IPS DF 19.7 (cell line): ENCODE measurements around the gene PRPSAP1.

Source experiments
- DNase-seq: peaks from one replicate; pipeline ENCODE4 v3.0.0-alpha.2; 2013; ENCODE audit warnings: low read depth, low spot score

PRPSAP1 gene

DNA sequence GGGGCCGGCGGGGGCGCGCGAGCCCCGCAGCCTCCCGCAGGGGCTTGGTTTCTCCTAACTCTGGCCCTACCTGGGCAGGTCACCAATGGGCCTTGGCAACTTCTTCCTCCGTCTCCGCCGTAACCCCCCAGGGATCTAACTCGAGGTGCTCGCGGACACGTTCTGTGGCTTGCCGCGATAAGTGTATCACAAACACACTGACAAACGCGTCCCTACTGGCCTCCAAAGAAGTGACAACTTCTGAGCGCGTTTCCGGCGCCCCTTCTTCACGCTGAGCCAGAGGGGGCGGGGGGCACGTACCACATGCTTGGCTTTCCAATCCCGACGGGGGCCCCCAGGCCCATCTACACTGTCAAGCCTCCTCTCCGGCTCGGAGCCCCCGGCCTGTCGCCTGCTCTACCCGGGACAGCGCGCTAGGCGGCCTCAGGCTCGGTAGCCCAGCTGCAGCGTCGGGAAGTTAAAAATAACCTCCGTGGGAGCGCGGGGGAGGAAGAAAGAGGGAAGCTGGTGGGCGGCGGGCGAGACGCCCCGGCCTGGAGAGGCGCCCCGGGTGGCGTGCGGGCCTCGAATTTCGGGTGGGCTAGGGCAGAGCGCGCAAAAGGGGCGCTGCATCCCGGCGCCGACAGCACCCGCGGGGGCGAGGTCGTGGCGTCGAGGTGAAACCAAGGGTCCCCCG lies 30.0 kb upstream of the PRPSAP1 start:
- no peak for DNase-seq

DNA sequence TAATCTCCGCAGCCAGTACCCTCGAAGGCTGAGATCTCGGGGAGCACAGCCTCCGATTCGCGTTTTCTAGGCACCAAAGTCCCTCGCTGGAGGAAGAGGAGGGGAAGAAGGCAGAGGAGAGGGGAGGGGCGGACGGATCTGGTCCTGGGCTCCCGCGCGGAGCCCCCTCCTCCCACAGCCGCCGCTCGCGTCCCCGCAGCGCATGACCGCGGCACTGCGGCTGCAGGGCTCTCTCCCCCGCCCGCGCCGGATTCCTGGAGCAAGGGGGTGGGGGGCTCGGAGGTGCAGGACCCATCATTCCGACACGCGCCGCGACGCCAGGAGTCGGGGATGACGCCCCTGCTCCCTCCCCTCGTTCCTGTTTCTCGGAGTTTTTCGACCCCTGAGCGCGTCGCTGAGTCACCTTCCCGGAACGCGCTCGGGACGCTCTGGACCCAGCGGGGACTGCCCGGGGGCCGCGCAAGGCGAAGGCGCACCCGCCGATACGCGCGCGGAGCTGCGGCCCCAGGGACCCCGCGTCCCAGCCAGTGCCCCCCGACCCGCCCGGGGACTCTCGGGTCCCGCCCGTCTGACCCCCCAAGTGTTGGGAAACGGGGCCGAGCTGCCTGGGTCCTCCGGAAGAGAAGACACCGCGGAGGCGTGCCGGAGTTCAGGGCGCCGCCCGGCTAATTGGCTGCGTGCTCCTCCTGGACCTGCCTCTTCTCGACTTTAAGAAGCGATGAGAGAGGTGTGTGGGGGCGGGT lies 29.3 kb upstream of the PRPSAP1 start:
- DNase-seq, result no peak

DNA sequence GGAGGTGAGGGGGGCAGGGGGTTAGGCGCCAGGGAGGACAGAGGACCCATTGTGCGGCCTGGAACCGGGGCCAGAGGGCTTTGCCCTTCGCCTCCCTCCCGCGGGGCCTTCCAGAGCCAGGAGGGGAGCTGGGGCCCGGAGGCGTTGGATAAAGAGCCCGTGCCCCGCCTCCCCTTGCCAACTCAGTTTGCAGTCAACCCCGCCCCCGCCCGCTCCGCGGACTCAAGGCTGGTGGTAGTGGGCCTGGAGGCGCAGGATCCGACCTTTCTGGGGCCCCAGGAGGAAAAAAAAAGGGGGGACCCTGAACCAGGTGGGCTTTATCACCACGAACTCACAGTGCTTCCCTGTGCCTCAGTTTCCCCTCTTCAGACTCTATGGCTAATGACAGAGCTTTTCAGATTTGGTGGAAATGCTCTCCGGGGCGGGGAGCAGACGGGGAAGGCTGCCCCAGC lies 28.7 kb upstream of the PRPSAP1 start:
- no peak for DNase-seq

DNA sequence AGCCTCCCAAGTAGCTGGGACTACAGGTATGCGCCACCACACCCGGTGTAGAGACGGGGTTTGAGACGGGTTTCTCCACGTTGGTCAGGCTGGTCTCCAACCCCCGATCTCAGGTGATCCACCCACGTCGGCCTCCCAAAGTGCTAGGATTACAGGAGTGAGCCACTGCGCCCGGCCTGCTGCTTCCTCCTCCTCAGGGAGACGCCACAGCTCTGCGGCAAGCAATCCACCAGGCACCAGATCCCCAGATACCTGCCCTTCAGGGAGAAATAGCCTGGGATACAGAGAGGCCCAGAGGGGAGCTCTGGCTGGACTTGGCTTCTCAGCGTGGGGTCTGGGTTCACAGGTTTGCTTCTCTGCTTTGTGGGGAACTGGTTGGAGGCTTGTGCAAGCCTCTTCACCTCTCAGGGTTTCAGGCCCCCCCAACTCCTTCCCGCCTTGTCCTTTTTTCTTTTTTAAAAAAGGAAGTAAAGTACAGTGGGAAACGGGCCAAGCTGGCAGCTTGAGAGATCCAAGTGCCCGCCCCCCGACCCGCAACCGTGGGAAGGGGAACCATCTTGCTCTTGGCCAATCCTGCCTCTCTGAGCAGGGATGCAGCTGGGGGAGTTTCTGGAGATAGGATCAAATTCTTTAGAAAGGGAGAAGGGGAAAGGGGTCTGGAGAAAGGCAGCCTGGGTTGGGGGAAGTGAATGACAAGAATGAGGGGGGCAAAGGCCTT lies 28.1 kb upstream of the PRPSAP1 start:
- DNase-seq, result no peak

DNA sequence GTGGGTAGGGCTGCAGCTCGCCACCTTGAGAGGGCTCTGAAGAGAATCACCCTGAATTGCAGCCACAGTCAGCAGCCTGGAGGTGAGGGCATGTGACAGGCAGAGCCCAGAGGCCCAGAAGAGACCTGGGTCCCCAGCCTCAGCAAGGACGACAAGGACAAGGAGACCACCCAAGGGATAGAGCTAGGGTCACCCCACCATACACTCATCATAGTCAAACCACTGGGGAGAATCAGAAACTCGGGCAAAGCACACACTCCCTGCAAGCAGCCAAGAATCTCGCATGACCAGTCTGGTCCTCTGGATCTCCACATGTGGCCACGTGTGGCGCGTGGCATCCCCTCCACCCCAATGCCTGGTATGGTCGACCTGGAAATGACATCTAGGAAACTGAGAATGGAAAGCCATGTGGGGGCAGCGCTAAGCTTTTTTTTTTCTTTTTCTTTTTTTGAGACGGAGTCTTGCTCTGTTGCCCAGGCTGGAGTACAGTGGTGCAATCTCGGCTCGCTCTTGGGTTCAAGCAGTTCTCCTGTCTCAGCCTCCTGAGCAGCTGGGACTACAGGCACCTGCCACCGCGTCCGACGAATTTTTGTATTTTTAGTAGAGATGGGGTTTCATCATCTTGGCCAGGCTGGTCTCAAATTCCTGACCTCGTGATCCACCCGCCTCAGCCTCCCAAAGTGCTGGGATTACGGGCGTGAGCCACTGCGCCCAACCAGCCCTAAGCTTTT lies 26.1 kb upstream of the PRPSAP1 start:
- DNase-seq, result no peak

DNA sequence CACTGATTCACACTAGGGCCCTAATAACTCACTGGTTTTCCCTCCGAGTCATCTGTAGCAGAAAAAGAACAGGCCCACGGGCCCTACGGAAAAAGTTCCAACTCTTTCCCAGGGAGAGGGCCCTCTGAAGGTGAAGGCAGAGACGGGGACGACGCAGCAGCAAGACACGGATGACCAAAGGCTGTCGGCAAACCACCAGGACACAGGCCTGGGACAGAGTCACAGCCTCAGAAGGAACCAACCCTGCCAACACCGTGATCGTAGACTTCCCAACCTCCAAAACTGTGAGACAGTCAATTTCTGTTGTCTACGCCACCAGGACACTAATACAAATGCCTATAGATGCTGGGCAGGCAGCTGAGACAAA lies 25.5 kb upstream of the PRPSAP1 start:
- no peak for DNase-seq

DNA sequence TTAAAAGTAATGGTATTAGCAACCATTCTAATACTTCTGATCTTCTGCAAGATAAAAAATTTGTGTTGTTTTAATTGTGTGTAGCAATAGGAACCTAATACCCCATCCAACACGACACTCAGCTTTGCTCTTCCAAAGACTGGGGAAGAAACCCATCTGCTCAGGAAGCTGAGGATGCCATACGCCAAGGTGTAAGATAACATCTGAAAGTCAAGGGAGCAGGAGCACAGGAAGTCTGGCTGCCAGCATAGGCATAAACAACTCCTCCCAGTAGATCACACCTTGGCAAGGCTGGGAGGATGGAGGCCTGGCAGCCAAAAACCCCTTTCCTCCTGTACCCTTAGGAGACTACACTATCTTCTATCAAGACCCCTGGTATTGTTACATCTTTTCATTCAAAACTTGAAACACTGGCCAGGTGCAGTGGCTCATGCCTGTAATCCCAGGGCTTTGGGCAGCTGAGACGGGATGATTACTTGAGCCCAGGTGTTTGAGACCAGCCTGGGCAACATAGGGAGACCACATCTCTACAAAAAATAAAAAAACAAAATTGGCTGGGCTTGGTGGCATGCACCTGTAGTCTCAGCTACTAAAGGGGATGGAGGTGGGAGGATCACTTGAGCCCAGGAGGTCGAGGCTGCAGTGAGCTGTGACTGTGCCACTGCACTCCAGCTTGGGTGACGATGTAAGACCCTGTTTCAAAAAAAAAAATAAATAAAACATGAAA lies 25.0 kb upstream of the PRPSAP1 start:
- DNase-seq, result no peak

DNA sequence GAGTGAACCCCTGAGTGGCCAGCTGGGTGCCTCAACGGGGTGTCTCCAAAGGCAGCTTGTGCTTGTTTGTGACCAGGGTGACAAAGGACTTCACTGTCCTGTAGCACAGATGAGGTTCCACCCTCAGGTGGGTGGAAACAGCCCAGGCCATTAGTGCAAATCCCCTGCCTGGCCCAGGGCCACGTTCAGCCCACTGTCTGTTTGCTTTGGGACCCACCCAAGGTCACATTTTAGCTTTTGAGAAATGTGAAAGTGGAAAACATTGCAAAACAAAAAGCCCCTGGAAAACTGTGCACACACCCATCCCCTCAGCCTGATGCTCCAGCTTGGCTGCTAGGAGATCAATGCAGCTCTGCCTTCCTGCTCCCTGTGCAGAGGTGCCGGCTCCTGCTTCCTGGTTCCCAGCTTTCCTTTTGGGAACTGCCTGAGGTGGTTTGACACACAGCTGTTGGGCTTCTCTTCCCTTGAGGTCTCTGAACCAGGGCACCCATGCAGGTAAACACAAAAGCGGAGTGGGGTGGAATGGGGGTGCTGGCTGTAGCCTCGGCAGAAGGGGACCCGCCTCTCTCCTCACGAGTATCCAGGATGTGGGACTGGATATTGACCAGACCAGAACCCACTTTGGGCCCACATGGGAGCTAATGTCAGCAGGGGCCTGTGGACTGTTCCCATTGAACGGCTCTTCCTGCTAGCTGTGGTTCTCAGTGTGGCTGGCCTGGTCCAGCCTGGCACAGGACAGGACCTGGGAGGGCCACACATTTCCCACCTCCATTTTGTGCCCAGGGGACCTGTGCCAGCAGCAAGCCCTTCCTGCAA lies 22.8 kb upstream of the PRPSAP1 start:
- no peak for DNase-seq

DNA sequence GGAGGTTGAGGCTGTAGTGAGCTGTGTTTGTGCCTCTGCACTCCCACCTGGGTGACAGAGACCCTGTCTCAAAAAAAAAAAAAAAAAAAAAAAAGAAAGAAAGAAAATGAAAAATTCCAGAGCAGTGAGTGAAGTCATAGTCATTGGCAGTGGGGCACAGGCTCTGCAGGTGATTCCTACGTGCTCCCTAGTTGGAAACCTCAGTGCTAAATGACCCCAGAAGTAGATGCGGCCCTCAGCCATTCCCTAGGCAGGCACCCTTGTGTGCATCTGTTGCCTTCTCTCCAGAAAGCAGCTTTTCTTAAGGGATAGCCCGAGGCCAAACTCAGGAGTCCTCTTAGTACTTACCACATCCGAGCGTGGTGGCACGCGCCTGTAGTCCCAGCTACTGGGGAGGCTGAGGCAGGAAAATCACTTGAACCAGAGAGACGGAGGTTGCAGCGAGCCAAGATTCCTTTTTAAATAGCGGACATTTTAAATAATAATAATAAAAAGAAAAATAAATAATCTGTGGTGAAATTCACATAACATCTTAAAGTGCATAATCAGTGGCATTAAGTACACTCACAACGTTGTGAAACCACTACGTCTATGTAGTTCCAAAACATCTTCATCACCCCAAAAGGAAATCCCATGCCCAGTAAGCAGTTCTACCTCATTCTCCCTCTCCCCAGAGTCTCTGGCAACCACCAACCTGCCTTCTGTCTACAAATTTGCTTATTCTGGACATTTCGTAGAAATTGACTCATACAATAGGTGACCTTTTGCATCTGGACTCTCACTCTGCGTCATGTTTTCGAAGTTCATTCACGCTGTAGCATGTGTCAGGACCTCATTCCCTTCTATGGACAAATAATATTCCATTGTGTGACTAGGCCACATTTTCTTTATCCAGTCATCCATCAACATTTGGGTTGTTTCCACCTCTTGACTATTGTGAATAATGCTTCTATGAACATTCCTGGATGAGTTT lies 18.2 kb upstream of the PRPSAP1 start:
- no peak for DNase-seq

DNA sequence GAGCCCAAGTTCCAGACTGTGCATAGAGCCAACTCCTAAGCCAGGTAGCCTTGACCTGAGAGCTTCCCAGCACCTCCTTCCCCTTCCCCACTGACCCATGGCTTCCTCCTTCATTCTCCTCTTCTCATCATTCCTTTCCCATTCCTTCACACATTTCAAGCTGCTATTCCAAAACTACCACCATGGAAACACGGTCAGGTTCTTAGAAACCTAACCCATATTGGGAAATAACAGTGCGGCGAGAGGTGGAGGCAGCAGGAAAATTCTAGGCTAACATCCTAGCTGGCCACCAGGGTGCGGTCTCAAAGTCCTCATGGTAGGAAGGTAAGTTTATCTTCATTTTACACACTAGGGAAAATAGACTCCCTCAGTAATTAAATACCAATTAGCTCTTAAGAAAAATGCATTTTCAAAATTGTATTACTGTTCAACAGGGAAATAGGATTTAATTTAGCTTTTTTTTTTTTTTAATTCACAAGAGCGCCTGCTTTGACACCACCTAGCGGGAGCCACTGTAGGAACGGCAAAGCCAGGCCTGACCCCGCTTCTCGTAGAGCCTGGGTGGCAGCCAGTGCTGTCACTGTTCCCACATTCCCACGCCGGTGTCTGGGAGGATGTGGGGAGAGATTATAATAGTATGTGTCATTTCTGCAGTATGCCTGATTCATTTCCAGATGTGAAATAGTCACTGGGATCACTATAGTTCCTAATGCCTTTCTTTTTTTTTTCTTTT lies 16.7 kb upstream of the PRPSAP1 start:
- DNase-seq, result no peak

DNA sequence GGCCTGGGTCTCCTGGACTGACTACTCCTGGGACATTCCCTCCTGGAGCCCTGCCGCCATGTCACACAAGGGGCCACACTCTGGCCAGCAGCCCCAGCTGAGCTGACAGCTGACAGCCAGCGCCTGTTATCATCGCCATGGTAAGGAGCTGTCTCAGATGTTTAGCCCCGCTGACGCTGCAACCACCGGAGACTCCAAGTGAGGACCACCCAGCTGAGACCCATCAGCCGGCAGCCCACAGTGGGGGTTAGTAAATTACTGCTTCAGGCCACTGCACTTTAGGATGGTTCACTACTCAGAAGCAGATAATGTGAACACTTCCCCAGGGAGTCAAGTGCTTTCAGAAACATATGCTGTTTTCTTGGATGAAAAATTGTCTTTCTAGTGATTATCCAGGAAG lies 16.1 kb upstream of the PRPSAP1 start:
- DNase-seq, result no peak

DNA sequence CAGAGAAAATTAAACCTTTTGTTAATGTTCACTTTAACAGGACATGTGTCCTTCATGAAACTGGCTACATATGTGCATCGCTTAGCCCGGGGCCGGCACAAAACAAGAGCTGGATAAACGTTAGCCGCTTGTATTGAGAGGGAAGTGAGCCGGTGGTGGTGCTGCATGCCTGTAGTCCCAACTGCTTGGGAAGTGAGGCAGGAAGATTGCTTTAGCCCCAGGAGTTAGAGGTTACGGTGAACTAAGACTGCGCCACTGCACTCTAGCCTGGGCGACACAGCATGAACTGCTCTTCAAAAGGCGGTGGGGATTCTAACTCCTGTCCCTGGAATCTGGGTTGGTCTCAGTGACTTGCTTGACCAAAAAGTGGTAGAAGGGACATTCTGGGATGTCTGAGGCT lies 15.7 kb upstream of the PRPSAP1 start:
- DNase-seq, result no peak

DNA sequence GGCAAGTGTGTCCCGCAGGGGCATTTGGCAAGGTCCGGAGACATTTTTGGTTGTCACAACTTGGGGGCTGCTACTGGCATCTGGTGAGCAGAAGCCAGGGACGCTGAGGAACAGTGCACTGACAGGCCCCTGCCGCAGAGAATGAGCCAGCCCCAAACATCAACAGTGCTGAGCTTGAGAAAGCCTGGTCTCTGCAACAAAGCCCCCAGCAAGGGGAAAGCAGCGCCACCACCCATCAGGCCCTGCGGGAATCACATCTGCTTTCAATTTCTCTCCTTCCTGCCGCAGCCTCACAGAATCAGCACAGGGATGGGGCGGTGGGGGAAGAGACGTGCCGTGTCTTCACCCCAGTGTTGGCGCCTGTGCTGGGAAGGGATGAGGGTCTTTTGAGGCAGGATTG lies 14.8 kb upstream of the PRPSAP1 start:
- DNase-seq, result no peak

DNA sequence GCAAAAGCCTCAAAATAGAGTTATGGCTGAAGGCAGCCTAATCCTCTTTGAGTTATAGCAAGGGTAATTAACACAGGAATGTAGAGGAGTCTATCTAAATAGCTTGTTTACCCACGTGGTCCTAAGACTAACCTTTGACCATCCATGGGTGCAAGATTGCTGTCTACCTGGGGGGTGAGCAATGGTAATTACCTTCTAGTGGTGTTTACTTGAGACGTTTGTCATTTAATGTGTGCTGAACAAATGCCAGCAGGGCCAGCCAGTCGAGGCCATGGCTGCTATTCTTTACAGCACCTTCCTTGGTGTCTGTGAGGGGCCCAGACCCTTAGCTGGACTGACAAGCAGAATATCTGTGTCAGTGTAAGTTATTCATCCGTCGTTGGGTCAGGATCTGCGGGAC lies 13.9 kb upstream of the PRPSAP1 start:
- no peak for DNase-seq

DNA sequence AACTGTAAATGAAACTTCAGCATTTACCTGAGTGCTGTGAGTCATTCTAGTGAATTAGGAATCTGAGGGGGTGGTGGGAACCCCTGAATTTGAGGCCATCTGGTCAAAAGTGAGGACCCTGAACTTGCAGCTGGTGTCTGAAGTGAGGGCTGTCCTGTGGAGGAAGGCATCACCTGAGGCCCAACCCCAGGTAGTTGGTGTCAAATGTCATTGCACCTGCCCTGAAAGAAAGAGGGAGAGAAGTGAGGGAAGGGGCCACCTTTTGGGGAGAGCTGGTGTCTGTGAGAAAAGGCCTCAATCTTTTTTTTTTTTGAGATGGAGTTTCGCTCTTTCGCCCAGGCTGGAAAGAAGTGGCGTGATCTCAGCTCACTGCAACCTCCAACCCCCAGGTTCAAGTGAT lies 12.5 kb upstream of the PRPSAP1 start:
- no peak for DNase-seq

DNA sequence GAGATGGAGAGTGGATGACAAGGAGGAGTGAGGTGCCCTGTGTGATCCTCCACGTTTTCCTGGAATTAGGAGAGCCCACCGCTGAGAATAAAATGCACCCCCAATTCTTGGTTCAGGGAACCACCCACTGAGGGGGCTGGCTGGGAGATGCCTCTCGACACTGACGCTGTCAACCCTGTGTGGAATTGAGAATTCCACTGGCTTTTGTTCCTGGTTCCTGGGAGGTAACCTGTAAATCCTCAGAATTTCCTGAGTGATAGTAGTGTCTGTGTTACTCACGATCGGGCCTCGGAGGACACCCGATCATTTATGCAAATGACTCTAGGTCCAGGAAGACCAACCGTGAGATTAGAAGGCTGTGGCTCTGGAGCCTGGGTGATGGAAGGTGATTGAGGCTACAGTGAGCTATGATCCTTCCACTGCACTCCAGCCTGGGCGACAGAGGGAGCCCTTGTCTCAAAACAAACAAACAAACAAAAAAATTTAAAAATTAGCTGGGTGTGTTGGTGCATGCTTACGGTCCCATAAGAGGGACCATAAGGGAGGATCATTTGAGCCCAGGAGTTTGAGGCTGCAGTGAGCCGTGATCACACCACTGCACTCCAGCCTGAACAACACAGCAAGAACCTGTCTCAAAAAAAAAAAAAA lies 11.7 kb upstream of the PRPSAP1 start:
- no peak for DNase-seq

DNA sequence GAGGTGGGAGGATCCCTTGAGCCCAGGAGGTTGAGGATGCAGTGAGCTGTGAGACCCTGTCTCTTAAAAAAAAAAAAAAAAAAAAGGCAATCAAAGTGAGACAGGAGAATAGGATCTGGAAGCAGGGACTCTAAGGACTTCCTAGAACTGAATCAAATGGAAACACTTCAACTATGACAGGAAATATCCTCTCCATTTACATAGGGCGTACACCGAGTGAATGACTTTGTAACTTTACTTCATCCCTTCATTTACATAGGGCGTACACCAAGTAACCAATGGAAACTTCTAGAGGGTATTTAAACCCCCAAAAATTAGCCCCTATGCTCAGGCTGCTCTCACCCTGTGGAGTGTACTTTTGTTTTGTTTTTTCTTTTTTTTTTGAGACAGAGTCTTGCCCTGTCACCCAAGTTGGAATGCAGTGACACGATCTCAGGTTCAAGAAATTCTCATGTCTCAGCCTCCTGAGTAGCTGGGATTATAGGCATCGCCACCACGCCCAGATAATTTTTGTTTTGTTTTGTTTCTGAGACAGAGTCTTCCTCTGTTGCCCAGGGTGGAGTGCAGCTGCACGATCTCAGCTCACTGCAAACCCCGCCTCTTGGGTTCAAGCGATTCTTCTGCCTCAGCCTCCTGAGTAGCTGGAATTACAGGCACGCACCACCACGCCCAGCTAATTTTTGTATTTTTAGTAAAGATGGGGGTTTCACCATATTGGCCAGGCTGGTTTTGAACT lies 9.6 kb upstream of the PRPSAP1 start:
- DNase-seq, result no peak

DNA sequence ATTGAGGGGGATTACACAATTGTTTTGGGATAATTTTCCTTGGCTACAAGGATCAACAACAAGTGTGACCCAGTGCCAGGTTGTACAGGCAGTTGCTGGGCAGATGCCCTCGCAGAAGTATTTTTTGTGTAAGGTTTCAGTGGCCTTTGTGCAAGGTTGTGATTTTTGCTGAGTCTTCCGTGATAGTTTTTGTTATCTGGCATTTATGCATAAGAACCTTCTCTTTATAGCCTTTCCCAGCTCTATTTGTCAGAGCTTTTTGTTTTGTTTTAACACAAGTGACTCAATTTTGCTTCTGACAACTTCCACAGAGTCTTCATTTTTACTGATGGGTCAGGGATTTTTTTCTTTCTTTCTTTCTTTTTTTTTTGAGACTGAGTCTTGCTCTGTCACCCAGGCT lies 6.7 kb upstream of the PRPSAP1 start:
- no peak for DNase-seq
